Measurements from ENCODE around the gene SLC9A1. TPM values are rescaled to one million over a fixed set of nuclear protein-coding genes. Genes with fewer than 3 reads are reported as not detected.
A peak's percentile ranks its signal among the peaks of the same experiment; 100 is the strongest.

The SLC9A1 gene
- total RNA-seq, 1 donor from 2014 or later = 37.7 TPM

- Histone ChIP-seq H3K4me3 (ENCODE audit: low read depth, low read length) (no peak overlapping the region), H3K27me3 (ENCODE audit: control insufficient read depth, insufficient read depth, low read length) (no peaks in the 10 kb centered on the region), H3K36me3 (ENCODE audit: control insufficient read depth, insufficient read depth, low read length) (no peaks in the 10 kb centered on the region)
- TF ChIP-seq, protein P1, sequence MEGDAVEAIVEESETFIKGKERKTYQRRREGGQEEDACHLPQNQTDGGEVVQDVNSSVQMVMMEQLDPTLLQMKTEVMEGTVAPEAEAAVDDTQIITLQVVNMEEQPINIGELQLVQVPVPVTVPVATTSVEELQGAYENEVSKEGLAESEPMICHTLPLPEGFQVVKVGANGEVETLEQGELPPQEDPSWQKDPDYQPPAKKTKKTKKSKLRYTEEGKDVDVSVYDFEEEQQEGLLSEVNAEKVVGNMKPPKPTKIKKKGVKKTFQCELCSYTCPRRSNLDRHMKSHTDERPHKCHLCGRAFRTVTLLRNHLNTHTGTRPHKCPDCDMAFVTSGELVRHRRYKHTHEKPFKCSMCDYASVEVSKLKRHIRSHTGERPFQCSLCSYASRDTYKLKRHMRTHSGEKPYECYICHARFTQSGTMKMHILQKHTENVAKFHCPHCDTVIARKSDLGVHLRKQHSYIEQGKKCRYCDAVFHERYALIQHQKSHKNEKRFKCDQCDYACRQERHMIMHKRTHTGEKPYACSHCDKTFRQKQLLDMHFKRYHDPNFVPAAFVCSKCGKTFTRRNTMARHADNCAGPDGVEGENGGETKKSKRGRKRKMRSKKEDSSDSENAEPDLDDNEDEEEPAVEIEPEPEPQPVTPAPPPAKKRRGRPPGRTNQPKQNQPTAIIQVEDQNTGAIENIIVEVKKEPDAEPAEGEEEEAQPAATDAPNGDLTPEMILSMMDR (IDR thresholded peaks at IDR 0.05; ENCODE audit: insufficient read depth, low read length, poor library complexity, severe bottlenecking) = no peak
- no peak for DNase-seq (ENCODE audit: low read depth)
These were observed 46.3 kb downstream of the SLC9A1 start for GRCh38 chr1:27108588-27108987.

DNA sequence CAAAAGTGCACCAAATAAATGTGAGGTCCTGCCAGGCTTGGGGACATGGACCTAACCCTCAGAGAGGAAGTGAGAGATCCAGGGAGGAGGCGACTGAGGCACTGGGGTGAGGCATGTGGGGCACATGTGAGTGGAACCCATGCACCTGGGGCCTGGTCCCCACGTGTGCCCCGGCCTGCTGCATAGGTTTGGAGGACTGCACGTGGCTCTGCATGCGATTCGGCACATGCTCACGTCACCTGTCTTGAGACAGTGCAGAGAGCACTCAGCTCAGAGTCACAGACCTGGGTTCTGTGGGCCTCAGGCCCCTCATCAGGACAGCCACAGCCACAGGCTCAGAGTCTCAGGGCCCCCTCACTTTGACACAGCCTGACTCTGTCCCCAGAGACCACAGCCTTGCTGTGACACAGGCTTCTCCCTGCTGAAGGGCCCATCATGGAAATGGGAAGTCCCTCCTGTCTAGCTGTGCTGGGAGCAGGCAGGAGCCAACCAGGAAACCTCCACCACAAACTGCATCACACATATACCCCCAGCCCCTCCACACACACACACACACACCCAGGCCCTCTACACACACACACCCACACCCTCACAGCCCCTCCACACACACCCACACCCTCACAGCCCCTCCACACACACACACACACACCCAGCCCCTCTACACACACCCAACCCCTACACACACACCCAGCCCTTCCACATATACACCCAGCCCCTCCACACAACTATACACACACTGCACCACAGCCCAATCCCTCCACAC, 48.2 kb downstream of the SLC9A1 start:
- TF ChIP-seq, protein P1 (IDR thresholded peaks at IDR 0.05; ENCODE audit: insufficient read depth, low read length, poor library complexity, severe bottlenecking) = no peak
- no peaks in the 10 kb centered on the region for H3K27me3 ChIP-seq (ENCODE audit: control insufficient read depth, insufficient read depth, low read length)
- no peak overlapping the region for H3K4me3 ChIP-seq (ENCODE audit: low read depth, low read length)
- no peaks in the 10 kb centered on the region for H3K36me3 ChIP-seq (ENCODE audit: control insufficient read depth, insufficient read depth, low read length)
- DNase-seq (ENCODE audit: low read depth) = no peak

- no peaks in the 10 kb centered on the region for H3K36me3 ChIP-seq (ENCODE audit: control insufficient read depth, insufficient read depth, low read length)
- no peak overlapping the region for H3K4me3 ChIP-seq (ENCODE audit: low read depth, low read length)
These were observed 49.9 kb downstream of the SLC9A1 start for GRCh38 chr1:27105018-27105417.

GRCh38 chr1:27103498-27103897, 51.4 kb downstream of the SLC9A1 start:
- Histone ChIP-seq H3K36me3 (ENCODE audit: control insufficient read depth, insufficient read depth, low read length) (no peaks in the 10 kb centered on the region), H3K4me3 (ENCODE audit: low read depth, low read length) (no peak overlapping the region), H3K27me3 (ENCODE audit: control insufficient read depth, insufficient read depth, low read length) (no peaks in the 10 kb centered on the region)
- DNase-seq (ENCODE audit: low read depth) = no peak
- TF ChIP-seq, protein P1 (IDR thresholded peaks at IDR 0.05; ENCODE audit: insufficient read depth, low read length, poor library complexity, severe bottlenecking) = no peak

More at GRCh38 chr1:27105018-27105417, 49.9 kb downstream of the SLC9A1 start:
- no peak for DNase-seq (ENCODE audit: low read depth)
- no peaks in the 10 kb centered on the region for H3K27me3 ChIP-seq (ENCODE audit: control insufficient read depth, insufficient read depth, low read length)
- TF ChIP-seq, protein P1 (IDR thresholded peaks at IDR 0.05; ENCODE audit: insufficient read depth, low read length, poor library complexity, severe bottlenecking) = no peak

DNA sequence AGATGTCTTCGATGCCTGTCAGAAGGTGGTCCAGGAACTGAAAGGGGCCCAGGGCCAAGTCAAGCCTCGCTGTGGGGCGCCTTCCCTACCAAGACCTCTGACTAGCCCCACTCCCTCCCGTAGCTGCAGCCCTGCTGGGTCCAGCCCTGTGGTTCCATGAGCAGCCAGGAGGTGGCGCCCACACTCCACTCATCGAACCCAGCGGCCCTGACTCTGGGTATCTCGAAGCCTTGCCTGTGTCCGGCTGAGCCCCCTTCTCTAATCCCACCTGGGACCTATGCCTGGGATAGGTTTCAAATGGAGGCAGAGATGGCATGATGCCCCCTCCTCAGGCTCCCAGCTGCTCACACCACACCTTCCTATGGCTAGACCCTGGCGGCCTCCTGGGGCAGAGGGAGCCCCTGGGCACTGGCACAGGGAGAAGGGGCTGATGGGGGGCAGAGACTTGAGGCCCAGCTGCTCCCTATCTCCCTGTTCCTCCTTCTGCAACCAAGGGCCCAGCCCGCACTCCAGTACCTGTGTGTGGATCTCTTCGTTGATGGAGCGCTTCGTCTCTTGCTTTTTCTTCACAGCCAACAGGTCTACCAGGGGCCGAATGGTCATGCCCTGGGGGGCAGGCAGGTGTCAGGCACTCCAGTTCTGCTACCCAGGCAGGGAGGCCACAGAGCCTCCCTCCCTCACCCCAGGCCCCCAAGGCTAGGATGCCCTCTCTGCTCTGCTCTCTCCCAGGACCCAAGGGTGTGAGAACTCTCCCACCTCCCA, 52.0 kb downstream of the SLC9A1 start:
- Histone ChIP-seq H3K4me3 (ENCODE audit: low read depth, low read length) (no peak overlapping the region), H3K36me3 (ENCODE audit: control insufficient read depth, insufficient read depth, low read length) (no peaks in the 10 kb centered on the region), H3K27me3 (ENCODE audit: control insufficient read depth, insufficient read depth, low read length) (no peaks in the 10 kb centered on the region)
- TF ChIP-seq, protein P1 (IDR thresholded peaks at IDR 0.05; ENCODE audit: insufficient read depth, low read length, poor library complexity, severe bottlenecking) = peak; percentile 97
- DNase-seq (ENCODE audit: low read depth) = no peak
